GM20000 (cell line): ENCODE measurements around the gene KSR1.

Source experiments
- DNase-seq: peaks from one replicate; pipeline ENCODE4 v3.0.0; 2012; ENCODE audit warnings: low spot score
- CTCF ChIP-seq: IDR thresholded peaks from 2 replicates; pipeline ENCODE4 v1.5.1; 2012; ENCODE audit warnings: mild to moderate bottlenecking, control low read depth; ENCODE audit errors: extremely low read depth, missing control alignments

KSR1 gene

DNA sequence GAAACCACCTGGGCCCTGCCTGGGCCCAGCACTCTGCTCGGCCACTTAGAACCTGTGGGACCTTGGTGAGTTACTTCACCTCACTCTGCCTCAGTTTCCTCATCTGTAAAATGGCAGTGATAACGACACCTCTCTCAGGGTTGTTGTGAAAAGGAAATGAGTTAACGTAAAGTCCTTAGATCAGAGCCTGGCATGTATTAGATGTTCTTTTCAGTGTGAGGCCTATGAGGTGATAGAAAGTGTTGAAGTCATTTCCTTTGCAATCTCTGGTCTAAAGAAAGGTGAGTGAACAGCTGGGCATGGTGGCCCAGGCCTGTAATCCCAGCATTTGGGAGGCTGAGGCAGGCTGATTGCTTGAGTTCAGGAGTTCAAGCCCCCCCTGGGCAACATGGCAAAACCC, 123.1 kb downstream of the KSR1 start:
- peak; percentile 75 for DNase-seq
- TF ChIP-seq CTCF, result no peak

GRCh38 chr17:27579897-27580321, 123.7 kb downstream of the KSR1 start:
- TF ChIP-seq CTCF, result no peak
- DNase-seq, result no peak

DNA sequence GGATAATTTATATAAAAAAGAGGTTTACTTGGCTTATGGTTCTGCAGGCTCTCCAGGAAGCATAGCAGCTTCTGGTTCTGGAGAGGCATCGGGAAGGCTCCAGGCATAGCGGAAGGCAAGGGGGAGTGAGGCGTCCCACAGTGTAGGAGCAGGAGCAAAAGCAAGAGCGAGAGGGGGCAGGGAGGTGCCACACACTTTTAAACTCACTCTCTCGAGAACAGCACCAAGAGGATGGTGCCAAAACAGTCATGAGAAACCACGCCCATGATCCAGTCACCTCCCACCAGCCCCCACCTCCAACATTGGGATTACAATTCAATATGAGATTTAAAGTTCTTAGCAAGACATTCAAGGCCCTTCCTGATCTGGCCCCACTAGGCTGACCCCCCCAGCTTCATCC, 124.8 kb downstream of the KSR1 start:
- DNase-seq, result no peak
- TF ChIP-seq CTCF, result no peak

DNA sequence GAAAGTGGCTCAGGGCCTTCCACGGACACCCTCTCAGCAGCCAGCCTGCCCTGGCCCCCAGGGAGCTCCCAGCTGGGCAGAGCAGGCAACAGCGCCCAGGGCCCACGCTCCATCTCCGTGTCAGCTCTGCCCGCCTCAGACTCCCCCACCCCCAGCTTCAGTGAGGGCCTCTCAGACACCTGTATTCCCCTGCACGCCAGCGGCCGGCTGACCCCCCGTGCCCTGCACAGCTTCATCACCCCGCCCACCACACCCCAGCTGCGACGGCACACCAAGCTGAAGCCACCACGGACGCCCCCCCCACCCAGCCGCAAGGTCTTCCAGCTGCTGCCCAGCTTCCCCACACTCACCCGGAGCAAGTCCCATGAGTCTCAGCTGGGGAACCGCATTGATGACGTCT, 126.4 kb downstream of the KSR1 start:
- no peak for DNase-seq
- TF ChIP-seq CTCF, result no peak

- TF ChIP-seq CTCF, result no peak
- DNase-seq, result peak; percentile 74
Measured at GRCh38 chr17:27585153-27585681, 129.0 kb downstream of the KSR1 start.

- TF ChIP-seq CTCF, result no peak
- no peak for DNase-seq
Measured at GRCh38 chr17:27585792-27586191, 129.5 kb downstream of the KSR1 start.

DNA sequence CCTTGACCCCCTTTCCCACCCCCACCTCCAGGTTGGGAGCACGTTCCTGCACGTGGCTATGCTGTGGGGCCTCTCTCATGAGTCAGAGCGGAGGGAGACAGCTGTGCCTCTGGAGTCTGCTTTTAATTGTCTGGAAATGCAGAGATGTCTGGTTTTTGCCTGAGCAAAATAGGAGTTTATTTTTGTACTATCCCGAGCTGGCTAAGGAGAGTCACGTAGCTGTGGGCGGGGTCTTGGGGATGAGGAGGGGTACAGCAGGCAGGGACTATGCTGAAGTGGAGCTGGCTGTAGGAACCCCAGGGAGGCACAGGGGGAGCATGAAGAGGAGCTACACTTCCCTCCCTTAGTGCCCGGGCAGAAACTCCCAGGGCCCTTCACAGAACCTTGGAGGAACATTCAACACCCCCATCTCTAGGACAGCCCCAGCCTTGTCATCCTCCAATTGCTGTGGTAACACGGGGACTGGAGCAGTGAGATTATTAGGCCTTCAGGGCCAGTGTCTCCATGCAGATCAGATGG, 130.0 kb downstream of the KSR1 start:
- DNase-seq, result no peak
- no peak for TF ChIP-seq CTCF
